ENCODE data around the gene SF3B1.

- TF ChIP-seq CTCF (IDR thresholded peaks at IDR 0.05): no peak
- no peak for TF ChIP-seq POLR2A (IDR thresholded peaks at IDR 0.05)
These were observed 7.9 kb downstream of the SF3B1 start for GRCh38 chr2:197426723-197427603.

All from Peyer's patch (tissue), 4 donors.